A673 (cell line): ENCODE data around the gene FRRS1L. TPM values are rescaled to one million over a fixed set of nuclear protein-coding genes. Genes with fewer than 3 reads are reported as not detected.

Experiments used
- BruUV-seq: library from RNA; stranded (reverse); fragments of 400-500 nt; replicated peaks from 2 replicates; lab custom pipeline; 2021; lab: Mats Ljungman, UMichigan
- CTCF ChIA-PET: fragments of 300-600 bp; sonication (Branson Sonifier 250); formaldehyde crosslinking; loops from one replicate; lab custom pipeline; 2022; ENCODE audit warnings: antibody characterized with exemption; lab: Charles Lee
- POLR2A ChIA-PET: fragments of 300-600 bp; sonication (Branson Sonifier 250); formaldehyde crosslinking; loops from one replicate; lab custom pipeline; 2022; ENCODE audit warnings: antibody characterized with exemption; ENCODE audit not compliant: low non-redundant PET; lab: Charles Lee
- DNase-seq: peaks from one replicate; pipeline ENCODE4 v3.0.0-alpha.2; 2015; ENCODE audit warnings: low spot score
- H3K27ac ChIP-seq: fragments of 200-600 bp; sonication (generic); 2 replicates; pipeline ENCODE4 v1.5.1; 2016; ENCODE audit warnings: mixed run types, low read depth, mild to moderate bottlenecking, mixed read lengths, antibody characterized with exemption, low read length; ENCODE audit not compliant: poor library complexity, severe bottlenecking
- H3K27me3 ChIP-seq: fragments of 200-600 bp; sonication (generic); replicated peaks from 2 replicates; pipeline ENCODE4 v1.6.1; 2017; ENCODE audit warnings: mixed run types, low read depth, mild to moderate bottlenecking, mixed read lengths, antibody characterized with exemption, low read length; ENCODE audit not compliant: insufficient read depth, poor library complexity
- H3K36me3 ChIP-seq: fragments of 200-600 bp; sonication (generic); 2 replicates; pipeline ENCODE4 v1.6.1; 2016; ENCODE audit warnings: mixed run types, mild to moderate bottlenecking, mixed read lengths, antibody characterized with exemption, low read length; ENCODE audit not compliant: insufficient read depth, poor library complexity, severe bottlenecking
- H3K4me1 ChIP-seq: fragments of 200-600 bp; sonication (generic); 2 replicates; pipeline ENCODE4 v1.6.1; 2017; ENCODE audit warnings: mixed run types, mild to moderate bottlenecking, mixed read lengths, antibody characterized with exemption, low read length; ENCODE audit not compliant: insufficient read depth, poor library complexity, severe bottlenecking
- H3K4me3 ChIP-seq: fragments of 200-600 bp; sonication (generic); 2 replicates; pipeline ENCODE4 v1.5.1; 2016; ENCODE audit warnings: low read depth, mixed run types, mild to moderate bottlenecking, mixed read lengths, low read length; ENCODE audit not compliant: poor library complexity, severe bottlenecking
- H3K9me3 ChIP-seq: fragments of 200-600 bp; sonication (generic); 2 replicates; pipeline ENCODE4 v1.6.1; 2016; ENCODE audit warnings: mixed run types, low read depth, mild to moderate bottlenecking, mixed read lengths, antibody characterized with exemption, low read length; ENCODE audit not compliant: poor library complexity, severe bottlenecking
- EZH2 ChIP-seq: fragments of 200-600 bp; sonication (generic); IDR thresholded peaks from 2 replicates; pipeline ENCODE4 v1.6.1; 2017; ENCODE audit warnings: borderline replicate concordance, low read depth, mild to moderate bottlenecking, mixed read lengths, antibody characterized with exemption, low read length; ENCODE audit not compliant: poor library complexity, severe bottlenecking
- intact Hi-C: fragments of 100-400 bp; cut with micrococcal nuclease; formaldehyde crosslinking; loops from one replicate; pipeline ENCODE4 v1.10.0; 2022; ENCODE audit not compliant: unreplicated experiment
- total RNA-seq: library from RNA; stranded (reverse); gene quantifications from 2 replicates; pipeline ENCODE4 v1.2.3, GENCODE V29; 2021
- TF ChIP-seq, protein P1 (sequence below): fragments of 300-800, 200-600 bp; sonication (generic); conservative IDR thresholded peaks from 2 replicates; pipeline ENCODE4 v1.5.1; 2017; ENCODE audit warnings: low read depth, mild to moderate bottlenecking, antibody characterized with exemption, low read length, moderate library complexity, mixed read lengths

The FRRS1L gene
- total RNA-seq, 1 experiment from 2014 or later, result 0.41 TPM

GRCh38 chr9:109212768-109213167, 45.7 kb upstream of the FRRS1L start:
- ChIA-PET POLR2A (no interaction called here), CTCF (no interaction called here)
- DNase-seq, result no peak
- no TSS peak for BruUV-seq
- Histone ChIP-seq H3K27ac (no peak overlapping the region), H3K9me3 (no peaks in the 10 kb centered on the region), H3K36me3 (no peaks in the 10 kb centered on the region), H3K27me3 (peaks cover 16% of the 10 kb centered on the region), H3K4me1 (no peaks in the 10 kb centered on the region), H3K4me3 (no peak overlapping the region)
- intact Hi-C loops, result no loop called here
- TF ChIP-seq EZH2, result no peak
- TF ChIP-seq, protein P1, sequence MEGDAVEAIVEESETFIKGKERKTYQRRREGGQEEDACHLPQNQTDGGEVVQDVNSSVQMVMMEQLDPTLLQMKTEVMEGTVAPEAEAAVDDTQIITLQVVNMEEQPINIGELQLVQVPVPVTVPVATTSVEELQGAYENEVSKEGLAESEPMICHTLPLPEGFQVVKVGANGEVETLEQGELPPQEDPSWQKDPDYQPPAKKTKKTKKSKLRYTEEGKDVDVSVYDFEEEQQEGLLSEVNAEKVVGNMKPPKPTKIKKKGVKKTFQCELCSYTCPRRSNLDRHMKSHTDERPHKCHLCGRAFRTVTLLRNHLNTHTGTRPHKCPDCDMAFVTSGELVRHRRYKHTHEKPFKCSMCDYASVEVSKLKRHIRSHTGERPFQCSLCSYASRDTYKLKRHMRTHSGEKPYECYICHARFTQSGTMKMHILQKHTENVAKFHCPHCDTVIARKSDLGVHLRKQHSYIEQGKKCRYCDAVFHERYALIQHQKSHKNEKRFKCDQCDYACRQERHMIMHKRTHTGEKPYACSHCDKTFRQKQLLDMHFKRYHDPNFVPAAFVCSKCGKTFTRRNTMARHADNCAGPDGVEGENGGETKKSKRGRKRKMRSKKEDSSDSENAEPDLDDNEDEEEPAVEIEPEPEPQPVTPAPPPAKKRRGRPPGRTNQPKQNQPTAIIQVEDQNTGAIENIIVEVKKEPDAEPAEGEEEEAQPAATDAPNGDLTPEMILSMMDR, result no peak

- BruUV-seq, result no TSS peak
- H3K4me1 ChIP-seq, result no peaks in the 10 kb centered on the region
- H3K27me3 ChIP-seq, result peaks cover 13% of the 10 kb centered on the region
- intact Hi-C loops, result no loop called here
- H3K27ac ChIP-seq, result no peak overlapping the region
- H3K9me3 ChIP-seq, result no peaks in the 10 kb centered on the region
- ChIA-PET POLR2A (no interaction called here), CTCF (interaction anchor here (0.5 kb wide), 1 partner anchor 36 kb away, joined by 9 read pairs; no protein-coding TSS in a partner anchor)
- TF ChIP-seq EZH2, result no peak
- TF ChIP-seq, protein P1, result no peak
- H3K4me3 ChIP-seq, result no peak overlapping the region
- H3K36me3 ChIP-seq, result no peaks in the 10 kb centered on the region
- no peak for DNase-seq
Measured at GRCh38 chr9:109206670-109207069, 39.6 kb upstream of the FRRS1L start.

DNA sequence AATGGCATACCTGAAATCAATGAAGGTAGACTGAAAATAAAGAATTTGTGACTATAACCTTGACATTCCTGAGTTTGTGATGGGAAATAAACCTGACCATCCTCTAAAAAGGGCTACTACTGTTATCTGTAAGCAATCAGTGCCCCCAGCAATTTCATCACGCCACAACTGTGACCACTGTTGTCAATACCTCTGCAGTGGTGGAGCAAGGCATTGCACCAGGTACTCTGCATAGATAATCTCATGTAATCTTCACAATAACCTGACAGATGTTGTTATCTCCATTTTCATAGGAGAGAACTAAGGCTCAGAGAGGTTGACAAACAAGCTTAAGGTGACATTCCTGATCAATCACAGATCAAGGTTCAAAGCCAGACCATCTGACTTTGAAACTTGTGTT, 38.5 kb upstream of the FRRS1L start:
- no peak for TF ChIP-seq EZH2
- TF ChIP-seq, protein P1, result no peak
- POLR2A ChIA-PET, result no interaction called here

More for the DNA sequence above, 38.5 kb upstream of the FRRS1L start:
- Histone ChIP-seq H3K27ac (no peak overlapping the region), H3K4me1 (no peaks in the 10 kb centered on the region), H3K4me3 (no peak overlapping the region), H3K27me3 (peaks cover 11% of the 10 kb centered on the region), H3K9me3 (no peaks in the 10 kb centered on the region), H3K36me3 (no peaks in the 10 kb centered on the region)
- DNase-seq, result no peak
- intact Hi-C loops, result no loop called here
- BruUV-seq, result no TSS peak
- CTCF ChIA-PET, result no interaction called here
